Gastrocnemius medialis (tissue), 4 donors: ENCODE measurements around the gene PRSS53. TPM values are rescaled to one million over a fixed set of nuclear protein-coding genes. Genes with fewer than 3 reads are reported as not detected.

Experiments
- ATAC-seq, 2 donors: fragments of 150-250 bp; one replicate each; pipeline ENCODE4 v1.9.1; 2016
- DNase-seq, 2 donors: peaks; one replicate each; pipeline ENCODE4 v3.0.0-alpha.2; 2019
- H3K27ac ChIP-seq, 4 donors: fragments of 200-600 bp; sonication (generic); 1 replicate in 1 of 4; 2 replicates in 3 of 4; pipeline ENCODE4 v1.5.1; 2016 to 2018; ENCODE audit warnings: mild to moderate bottlenecking in 2 of 4, moderate library complexity in 1 of 4
- H3K27me3 ChIP-seq, 3 donors: fragments of 200-600 bp; sonication (generic) in 2 of 3; 1 replicate in 1 of 3; 2 replicates in 2 of 3; pipeline versions ENCODE4 v1.5.1 to v1.6.0; 2016 to 2019; ENCODE audit warnings: mild to moderate bottlenecking in 1 of 3, moderate library complexity in 1 of 3
- H3K36me3 ChIP-seq, 2 donors: fragments of 200-600 bp; sonication (generic) in 1 of 2; one replicate each; pipeline ENCODE4 v1.5.1; 2017 to 2018
- H3K4me1 ChIP-seq, 2 donors: fragments of 200-600 bp; sonication (generic) in 1 of 2; one replicate each; pipeline ENCODE4 v1.5.1; 2016 to 2017; ENCODE audit warnings: mild to moderate bottlenecking in 2 of 2
- H3K4me3 ChIP-seq, 4 donors: fragments of 200-600 bp; sonication (generic) in 3 of 4; 1 replicate in 1 of 4; 2 replicates in 3 of 4; pipeline ENCODE4 v1.5.1; 2016 to 2019; ENCODE audit warnings: mild to moderate bottlenecking in 2 of 4
- H3K9me3 ChIP-seq, 3 donors: fragments of 200-600 bp; sonication (generic) in 2 of 3; 1 replicate in 1 of 3; 2 replicates in 2 of 3; pipeline ENCODE4 v1.5.1; 2016 to 2019
- POLR2A ChIP-seq, 2 donors: fragments of 450-650 bp; IDR thresholded peaks; one replicate each; pipeline ENCODE4 v1.6.1; 2017; ENCODE audit warnings: antibody characterized with exemption in 2 of 2, mild to moderate bottlenecking in 2 of 2, moderate library complexity in 2 of 2
- in situ Hi-C, 4 donors: fragments of 200-750 bp; cut with MboI; loops; one replicate each; pipeline versions ENCODE4 v1.15.0 to v1.8.0; 2017; ENCODE audit warnings: low sequenced_read_pairs in 4 of 4
- intact Hi-C: fragments of 100-400 bp; cut with DNase I; formaldehyde crosslinking; loops from one replicate; pipeline ENCODE4 v1.15.1; 2023; ENCODE audit warnings: low total_unique reads
- total RNA-seq, 4 donors: library from RNA; depleted of rRNA; stranded (reverse); fragments of >200 nt; gene quantifications; one replicate each; pipeline versions ENCODE4 v1.1.0 to v1.2.3, GENCODE V29; 2016
- TF ChIP-seq, protein P1 (sequence below), 5 experiments: fragments of 450-650 bp in 3 of 5; fragments of 200-600 bp in 2 of 5; sonication (generic) in 2 of 5; IDR thresholded peaks in 4 of 5; conservative IDR thresholded peaks in 1 of 5; 1 replicate in 4 of 5; 2 replicates in 1 of 5; pipeline ENCODE4 v1.5.1; 2016 to 2019; ENCODE audit warnings: antibody characterized with exemption in 5 of 5, mild to moderate bottlenecking in 3 of 5, moderate library complexity in 3 of 5

The PRSS53 gene
- total RNA-seq, 4 donors from 2014 or later: 0.07 to 0.75 (median 0.21) TPM

DNA sequence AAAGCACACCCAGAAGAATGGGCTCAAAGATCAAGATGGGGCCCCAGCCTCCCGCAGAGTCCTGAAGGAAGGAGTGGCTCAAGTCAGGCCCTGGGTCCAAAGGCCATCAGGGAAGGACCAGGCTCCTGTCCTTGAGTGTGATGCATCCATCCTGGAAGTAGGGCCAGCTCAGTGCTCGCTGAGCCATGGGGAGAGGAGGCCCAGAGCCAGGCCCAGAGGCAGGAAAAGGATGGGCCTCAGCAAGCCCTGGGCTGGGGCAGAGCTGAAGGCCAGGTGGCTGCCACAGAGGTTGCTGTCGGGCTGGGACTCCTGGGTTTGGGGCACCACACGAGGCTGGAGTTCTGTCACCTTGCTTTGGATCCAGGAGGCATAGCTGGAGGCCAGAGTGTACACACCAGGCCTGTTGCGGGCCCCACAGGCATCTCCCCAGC, 43.1 kb upstream of the PRSS53 start:
- ATAC-seq (no peak), DNase-seq (no peak)
- Histone ChIP-seq H3K9me3 (no peaks in the 10 kb centered on the region), H3K4me1 (peaks cover 28 to 29% of the 10 kb centered on the region in 2 donors), H3K27me3 (no peaks in the 10 kb centered on the region), H3K27ac (no peak overlapping the region), H3K4me3 (no peak overlapping the region), H3K36me3 (peaks cover 0 to 37% of the 10 kb centered on the region in 2 donors)
- TF ChIP-seq, protein P1, sequence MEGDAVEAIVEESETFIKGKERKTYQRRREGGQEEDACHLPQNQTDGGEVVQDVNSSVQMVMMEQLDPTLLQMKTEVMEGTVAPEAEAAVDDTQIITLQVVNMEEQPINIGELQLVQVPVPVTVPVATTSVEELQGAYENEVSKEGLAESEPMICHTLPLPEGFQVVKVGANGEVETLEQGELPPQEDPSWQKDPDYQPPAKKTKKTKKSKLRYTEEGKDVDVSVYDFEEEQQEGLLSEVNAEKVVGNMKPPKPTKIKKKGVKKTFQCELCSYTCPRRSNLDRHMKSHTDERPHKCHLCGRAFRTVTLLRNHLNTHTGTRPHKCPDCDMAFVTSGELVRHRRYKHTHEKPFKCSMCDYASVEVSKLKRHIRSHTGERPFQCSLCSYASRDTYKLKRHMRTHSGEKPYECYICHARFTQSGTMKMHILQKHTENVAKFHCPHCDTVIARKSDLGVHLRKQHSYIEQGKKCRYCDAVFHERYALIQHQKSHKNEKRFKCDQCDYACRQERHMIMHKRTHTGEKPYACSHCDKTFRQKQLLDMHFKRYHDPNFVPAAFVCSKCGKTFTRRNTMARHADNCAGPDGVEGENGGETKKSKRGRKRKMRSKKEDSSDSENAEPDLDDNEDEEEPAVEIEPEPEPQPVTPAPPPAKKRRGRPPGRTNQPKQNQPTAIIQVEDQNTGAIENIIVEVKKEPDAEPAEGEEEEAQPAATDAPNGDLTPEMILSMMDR (IDR thresholded peaks at IDR 0.05 in 4 of 5, conservative IDR thresholded peaks at IDR 0.05 in 1 of 5): no peak
- TF ChIP-seq POLR2A (IDR thresholded peaks at IDR 0.05): no peak
- intact Hi-C loops: no loop called here
- in situ Hi-C loops: no loop called here

DNA sequence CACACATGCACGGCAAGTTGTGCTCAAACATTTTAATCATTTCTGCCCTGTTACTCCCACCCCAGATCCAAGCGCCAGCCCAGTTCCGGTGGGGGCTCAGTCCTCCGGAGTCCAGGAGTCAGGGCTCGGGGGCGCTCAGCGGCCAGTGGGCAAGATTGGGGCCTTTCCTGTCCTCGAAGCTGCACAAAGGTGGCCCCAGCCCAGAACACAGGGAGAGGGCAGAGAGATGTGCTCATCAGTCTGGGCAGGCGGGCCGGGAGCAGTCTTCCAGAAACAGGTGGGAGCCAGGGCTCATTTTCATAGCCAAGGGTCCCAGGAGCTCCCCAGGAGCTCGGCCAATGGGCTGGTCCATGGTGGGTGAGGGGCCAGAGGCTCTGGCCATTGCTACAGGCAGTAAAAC, 42.7 kb upstream of the PRSS53 start:
- Histone ChIP-seq H3K9me3 (no peaks in the 10 kb centered on the region), H3K27ac (no peak overlapping the region), H3K4me1 (peaks cover 29 to 32% of the 10 kb centered on the region in 2 donors), H3K27me3 (no peaks in the 10 kb centered on the region), H3K4me3 (no peak overlapping the region), H3K36me3 (peaks cover 0 to 37% of the 10 kb centered on the region in 2 donors)
- DNase-seq: no peak
- in situ Hi-C loops (no loop called here), intact Hi-C loops (no loop called here)
- no peak for ATAC-seq
- TF ChIP-seq POLR2A (IDR thresholded peaks at IDR 0.05): no peak
- TF ChIP-seq, protein P1 (IDR thresholded peaks at IDR 0.05 in 4 of 5, conservative IDR thresholded peaks at IDR 0.05 in 1 of 5): no peak

DNA sequence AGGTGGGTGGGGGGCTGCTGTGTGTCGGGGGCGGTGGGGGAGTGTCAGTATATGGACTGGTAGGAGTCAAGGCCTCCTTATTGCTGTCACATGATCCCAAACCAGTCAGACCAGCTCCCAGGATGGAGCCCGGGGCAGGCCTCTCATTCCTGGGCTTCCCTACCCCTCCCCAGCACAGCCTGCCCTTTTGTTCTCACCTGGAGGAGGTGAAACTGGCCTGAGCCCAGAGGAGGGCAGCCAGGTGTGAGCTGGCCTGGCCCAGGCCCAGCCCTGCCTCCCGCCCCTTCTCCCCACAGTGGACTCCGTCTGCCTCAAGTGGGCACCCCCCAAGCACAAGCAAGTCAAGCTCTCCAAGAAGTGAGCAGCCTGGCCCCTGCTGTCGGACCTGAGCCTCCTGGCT, 42.2 kb upstream of the PRSS53 start:
- ATAC-seq: no peak
- TF ChIP-seq, protein P1 (IDR thresholded peaks at IDR 0.05 in 4 of 5, conservative IDR thresholded peaks at IDR 0.05 in 1 of 5): no peak
- no peak for TF ChIP-seq POLR2A (IDR thresholded peaks at IDR 0.05)
- no peak for DNase-seq
- intact Hi-C loops (no loop called here), in situ Hi-C loops (no loop called here)
- no peak overlapping the region for H3K4me3 ChIP-seq
- H3K27ac ChIP-seq: no peak overlapping the region
- H3K27me3 ChIP-seq: no peaks in the 10 kb centered on the region
- H3K36me3 ChIP-seq: peaks cover 0 to 37% of the 10 kb centered on the region in 2 donors
- H3K4me1 ChIP-seq: peaks cover 29 to 37% of the 10 kb centered on the region in 2 donors
- H3K9me3 ChIP-seq: no peaks in the 10 kb centered on the region

DNA sequence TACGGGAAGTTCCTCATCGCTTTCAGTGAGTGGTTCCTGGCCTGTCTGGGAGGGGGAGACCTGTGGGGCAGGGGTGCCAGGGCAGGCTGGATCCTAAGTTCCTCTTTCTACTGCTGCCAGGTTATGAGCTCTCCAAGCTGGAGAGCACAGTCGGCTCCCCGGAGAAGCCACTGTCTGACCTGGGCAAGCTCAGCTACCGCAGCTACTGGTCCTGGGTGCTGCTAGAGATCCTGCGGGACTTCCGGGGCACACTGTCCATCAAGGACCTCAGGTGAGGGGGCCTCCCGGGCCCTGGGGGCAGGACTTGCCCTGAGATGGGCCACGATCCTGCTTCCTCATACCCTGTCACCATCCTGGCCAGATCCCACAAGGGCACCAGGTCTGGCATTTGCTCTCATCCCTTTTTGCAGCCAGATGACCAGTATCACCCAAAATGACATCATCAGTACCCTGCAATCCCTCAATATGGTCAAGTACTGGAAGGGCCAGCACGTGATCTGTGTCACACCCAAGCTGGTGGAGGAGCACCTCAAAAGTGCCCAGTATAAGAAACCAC, 41.7 kb upstream of the PRSS53 start:
- Histone ChIP-seq H3K36me3 (peaks cover 0 to 37% of the 10 kb centered on the region in 2 donors), H3K27ac (peak overlapping the region in 3 of 4 donors; percentile 65 to 77 (median 74)), H3K4me3 (no peak overlapping the region), H3K4me1 (peaks cover 29 to 37% of the 10 kb centered on the region in 2 donors), H3K9me3 (no peaks in the 10 kb centered on the region), H3K27me3 (no peaks in the 10 kb centered on the region)
- intact Hi-C loops: no loop called here
- ATAC-seq (no peak), DNase-seq (no peak)
- TF ChIP-seq POLR2A (IDR thresholded peaks at IDR 0.05): no peak
- TF ChIP-seq, protein P1 (IDR thresholded peaks at IDR 0.05 in 4 of 5, conservative IDR thresholded peaks at IDR 0.05 in 1 of 5): no peak
- in situ Hi-C loops: no loop called here
